IPS DF 4.7 (cell line): ENCODE results near the gene MMEL1.

ENCODE experiments used
- DNase-seq: peaks from one replicate; pipeline ENCODE4 v3.0.0-alpha.2; 2013; ENCODE audit warnings: low spot score; ENCODE audit errors: extremely low read depth

MMEL1 gene

DNA sequence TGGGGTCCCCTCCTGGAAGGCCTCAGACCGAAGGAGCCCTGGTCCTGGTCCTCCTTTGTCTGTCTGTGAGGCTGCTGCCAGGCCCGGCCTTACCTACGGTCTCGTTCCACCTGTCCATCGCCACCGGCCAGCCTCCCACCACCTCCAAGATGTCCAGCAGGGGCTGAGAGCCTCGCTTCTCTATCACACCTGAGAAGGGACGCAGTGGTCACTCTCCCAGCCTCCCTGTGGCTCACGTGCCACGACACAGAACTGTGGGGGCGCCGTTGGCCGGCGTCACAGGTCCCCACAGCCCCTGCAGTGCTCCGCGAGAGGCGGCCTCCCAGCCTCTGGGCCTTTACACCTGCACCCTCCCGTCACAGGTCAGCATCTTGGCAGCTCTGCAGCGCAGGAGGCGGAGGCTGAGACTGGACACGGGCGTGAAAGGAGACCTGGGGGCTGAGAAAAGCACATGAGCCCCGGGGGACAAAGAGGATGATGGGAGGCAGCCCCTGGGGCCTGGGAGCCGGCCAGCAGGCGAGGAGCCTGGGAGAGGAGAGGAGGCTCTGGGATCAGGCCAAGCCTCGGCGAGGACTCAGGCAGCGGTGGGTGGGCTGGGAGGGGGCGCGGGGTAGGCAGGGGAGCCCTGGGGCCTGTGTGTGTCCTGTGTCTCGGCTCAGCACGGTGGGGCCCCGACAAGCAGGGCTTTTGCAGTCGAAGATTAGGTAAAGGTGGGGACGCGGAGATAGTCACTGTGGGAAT lies 25.8 kb downstream of the MMEL1 start:
- no peak for DNase-seq

DNA sequence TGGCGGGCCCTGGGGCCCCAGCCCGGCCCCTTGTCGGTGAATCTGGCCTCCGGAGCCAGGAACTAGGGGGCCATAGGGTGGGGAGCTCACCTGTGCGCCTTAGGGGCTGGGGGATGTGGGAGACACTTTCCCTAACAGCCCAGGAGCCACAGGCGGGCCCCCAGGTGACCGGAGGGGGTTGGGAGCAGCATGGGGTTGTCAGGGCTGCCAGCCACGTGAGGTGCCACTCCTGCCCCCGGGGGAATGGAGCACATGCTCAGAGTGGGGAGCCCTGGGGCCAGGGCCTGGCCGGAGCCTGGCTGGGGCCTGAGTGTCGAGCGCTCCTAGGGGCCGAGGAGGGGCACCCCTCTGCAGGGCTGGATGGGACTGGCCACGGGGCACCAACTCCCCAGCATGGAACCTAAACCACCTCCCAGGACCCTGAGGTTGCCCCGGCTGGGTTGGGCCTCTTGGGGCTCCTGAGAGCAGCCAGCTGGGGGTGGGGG lies 26.4 kb downstream of the MMEL1 start:
- DNase-seq: no peak

DNA sequence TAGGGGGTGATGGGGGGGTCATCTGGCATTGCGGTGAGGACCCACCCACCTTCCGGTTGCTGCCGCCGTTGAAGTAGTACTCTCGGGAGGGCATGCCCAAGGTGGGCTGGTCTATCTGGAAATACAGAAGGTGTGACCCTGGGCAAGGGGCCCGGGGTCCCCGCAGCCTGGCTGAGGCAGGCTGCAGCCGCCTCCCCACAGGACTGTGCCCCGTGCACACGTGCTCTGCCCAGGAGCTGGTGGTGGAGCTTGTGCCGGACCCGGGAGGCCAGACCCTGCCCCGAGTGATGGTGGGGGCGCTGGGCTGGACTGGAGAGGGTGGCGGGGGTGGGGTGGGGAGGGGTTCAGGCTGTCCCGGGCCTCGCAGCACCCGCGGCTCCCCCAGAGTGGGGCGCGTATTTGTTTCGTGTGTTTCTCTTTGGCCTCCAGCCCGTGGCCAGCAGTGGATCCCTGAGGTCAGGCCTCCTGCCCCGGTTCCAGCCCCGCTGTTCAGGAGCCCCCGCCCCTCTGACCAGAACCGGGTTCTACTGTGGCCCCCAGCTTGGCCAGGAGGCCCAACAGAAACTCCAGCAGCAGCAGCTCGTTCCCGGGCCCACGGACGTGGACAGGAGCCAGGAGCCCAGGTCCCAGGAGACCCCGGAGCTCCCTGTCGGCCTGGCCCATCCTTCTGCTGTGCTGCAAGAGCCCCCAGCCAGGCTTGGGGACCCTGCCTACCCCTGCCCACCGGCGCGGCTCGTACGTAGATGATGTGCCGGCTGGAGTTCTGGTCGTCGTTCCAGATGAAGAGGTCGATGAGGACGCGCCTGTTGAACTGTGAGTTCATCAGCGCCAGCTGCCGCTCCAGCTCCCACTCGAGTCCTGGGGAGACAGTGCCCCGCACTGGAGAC lies 27.1 kb downstream of the MMEL1 start:
- DNase-seq: no peak

DNA sequence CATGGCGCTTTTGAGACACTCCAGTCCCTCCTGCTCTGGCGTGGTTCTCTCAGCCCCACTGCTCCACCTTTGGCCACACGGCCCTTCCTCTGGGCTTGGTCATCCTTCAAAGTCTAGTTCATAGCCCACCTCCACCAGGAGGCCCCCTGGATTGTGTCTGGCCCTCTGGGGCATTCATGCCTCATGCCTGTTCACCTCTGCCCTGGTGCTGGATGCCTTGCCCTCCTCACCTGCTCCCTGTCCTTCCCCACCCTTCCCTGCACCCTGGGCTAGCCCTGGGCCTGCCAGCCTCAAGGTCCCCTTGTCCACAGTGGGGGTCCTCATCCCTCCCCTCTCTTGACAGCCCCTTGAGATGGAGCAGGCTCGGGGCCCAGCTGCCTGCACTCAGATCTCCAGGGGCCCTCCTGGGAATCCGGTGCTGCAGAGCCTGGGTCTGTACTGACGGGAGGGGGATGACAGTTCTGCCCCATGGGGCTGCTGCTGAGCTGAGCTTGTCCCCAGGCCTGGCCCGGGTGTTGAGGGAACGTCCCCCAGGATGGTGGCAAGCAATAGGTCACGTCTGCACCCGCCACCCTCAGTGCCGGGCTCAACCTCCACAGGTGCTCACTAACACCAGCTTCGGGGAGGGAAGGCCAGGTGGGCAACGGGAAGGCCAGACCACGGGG lies 27.8 kb downstream of the MMEL1 start:
- DNase-seq: no peak

DNA sequence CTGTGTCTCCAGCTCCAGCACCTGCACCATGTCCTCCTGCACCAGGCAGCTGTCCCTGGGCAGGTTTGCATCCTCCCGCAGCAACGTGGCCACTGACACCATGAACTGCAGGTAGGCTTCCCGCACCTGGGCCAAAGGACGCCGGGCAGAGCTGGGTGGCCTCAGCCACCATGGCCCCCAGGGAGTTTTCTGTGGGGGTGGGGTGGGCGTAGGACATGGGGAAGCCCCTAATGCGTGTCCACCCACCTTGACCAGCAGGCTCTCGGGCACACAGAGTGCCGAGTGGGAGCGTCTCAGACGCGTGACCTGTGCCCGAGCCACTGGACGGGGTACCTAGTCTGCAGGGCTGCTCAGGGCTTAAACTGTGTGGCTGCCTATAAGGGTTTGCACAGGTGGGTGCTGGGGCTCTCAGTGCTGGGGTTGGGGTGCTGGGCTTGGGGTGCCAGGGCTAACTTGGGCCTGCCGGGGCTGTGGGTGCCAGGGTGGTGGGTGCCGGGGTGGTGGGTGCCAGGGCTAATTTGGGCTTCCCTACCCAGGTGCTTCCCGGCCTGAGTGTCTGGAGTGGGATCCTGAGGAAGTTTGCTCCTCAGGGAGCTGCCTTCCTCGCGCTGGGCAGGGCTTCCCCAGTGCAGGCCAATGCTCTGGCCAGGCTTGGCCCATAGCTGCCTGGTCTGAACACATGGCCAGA lies 28.5 kb downstream of the MMEL1 start:
- no peak for DNase-seq

DNA sequence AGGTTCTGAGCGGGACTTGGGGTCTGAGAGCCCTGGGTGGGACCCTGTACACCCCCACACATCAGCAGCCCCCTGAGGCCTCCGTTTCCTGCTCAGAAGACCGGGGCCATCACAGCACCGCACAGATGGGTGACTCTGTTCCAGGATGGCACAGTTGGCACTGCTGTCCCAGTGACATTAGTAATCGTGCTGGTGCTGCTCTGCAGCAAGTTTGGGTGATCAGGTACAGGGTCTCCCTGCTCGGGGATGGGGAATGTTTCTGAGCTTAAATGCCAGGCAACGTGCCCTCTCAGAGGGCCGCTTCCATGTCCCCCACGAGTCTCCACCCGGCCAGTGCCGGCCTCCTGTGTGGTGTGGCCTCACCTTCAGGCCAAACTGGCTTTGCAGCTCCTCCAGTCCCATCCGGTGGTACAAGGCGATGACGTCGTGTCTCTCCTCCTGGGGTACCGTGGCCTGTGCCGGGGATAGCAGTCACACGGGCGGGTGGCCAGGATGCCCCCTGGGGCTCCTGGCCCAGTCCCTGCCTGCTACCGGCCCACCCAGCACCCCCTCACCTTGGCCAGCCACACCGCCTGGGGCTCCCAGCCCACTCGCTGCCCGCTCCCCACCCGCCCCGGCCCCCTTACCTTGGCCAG lies 29.2 kb downstream of the MMEL1 start:
- no peak for DNase-seq

DNA sequence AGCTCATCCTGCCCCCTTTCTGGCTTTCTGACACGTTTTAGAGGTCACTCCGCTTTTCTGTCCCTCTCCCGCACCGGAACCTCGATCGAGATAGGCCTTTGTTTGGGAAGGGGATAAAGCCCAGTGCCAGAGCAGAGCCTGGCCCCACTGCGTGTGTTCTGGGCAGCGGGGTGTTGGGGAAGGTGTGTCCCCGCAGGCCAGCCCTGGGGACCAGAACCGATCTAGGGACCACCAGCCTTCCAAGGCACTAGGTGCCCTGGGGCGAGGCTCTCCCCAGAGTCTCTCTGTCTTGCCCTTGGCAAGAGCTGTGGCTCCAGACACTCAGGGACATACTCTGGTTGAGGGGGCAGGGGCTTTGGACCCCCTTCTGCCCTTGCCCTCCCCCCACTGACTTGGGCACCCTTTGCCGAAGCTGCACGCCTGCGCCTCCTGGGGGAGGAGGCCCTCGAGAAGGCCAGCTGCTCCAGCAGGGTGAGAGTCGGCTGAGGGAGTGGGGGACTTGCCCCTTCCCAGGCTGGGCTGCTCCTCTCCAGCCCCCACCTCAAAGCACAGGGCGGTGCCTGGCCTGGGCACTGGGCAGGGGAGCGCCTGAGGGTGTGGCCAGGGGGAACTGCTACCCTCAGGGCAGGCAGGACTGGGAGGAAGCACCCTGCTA lies 29.8 kb downstream of the MMEL1 start:
- DNase-seq: no peak

DNA sequence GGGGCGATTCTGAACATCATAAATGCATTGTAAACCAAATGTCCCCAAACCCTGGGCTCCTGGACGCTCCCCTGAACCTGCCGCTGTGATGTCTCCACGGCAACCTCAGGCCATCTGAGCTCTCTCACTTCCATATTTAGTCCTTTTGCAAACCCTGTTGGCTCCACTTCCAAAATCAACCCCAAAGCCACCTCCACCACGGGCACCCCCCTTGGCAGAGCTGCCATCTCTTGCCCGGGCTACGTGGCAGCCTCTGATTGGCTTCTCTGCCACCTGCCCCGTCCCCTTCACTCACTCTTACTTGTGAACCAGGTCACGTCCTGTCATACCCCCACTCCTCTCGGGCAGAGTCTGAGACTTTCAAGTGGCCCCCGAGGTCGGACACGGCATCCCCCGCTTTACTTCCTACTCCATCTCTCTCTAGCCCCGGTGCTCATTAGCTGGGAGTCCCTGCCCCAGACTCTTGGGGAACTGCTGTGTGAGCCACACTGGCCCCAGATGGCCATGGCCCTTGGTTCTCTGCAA lies 30.4 kb downstream of the MMEL1 start:
- DNase-seq: no peak

DNA sequence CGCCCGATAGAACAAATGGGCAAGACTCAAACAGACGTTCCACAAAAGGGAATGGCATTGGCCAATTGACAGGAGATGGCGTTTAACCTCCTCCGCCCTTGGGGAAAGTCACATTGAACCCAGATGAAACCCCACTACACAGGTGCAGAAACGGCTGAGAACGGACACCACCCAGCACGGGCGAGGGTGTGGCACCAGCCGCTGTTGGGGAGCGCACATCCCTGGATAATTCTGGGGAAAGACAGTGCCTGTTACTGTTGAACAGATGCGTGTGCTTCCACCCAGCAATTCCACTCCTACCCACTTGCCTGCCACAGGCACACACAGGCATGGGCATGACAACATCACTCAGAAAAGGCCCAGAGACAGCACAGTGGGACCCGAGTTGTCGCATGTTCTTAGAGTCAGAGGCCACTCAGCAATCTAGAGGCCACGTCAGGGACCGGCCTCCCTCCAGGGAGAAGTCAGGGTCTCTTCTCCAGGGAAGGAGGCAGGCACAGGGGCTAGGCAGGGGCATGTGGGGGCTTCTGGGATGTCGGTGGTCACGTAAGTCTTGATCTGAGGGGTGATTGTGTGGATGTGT lies 31.0 kb downstream of the MMEL1 start:
- no peak for DNase-seq

DNA sequence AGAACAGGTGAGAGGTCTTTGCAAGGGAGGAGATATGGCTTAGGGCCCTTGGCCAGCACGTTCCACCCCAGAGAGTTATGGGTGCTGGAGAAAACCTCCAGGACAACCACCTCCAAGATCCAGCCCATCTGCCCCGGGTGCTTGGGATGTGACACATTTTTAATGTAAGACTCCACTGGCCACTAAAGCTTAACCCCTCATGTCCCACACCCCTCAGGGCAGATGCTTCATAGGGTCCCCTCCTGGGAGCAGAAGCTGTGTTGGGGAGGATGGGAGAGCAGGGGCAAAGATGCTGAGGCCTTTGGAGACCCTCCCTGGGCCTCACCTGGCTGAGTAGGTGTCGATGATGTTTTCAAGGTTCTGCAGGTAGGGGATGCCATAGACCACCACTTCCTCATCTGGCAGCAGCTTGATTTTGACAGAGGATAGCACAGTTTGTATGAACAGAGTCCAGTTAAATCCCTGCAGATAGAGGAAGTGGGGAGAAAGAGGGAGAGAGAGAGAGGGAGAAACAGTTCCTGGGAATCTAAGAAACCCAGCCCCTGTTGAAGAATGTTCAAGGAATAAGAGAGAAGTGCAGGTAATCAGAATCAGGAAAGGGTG lies 34.4 kb downstream of the MMEL1 start:
- no peak for DNase-seq

DNA sequence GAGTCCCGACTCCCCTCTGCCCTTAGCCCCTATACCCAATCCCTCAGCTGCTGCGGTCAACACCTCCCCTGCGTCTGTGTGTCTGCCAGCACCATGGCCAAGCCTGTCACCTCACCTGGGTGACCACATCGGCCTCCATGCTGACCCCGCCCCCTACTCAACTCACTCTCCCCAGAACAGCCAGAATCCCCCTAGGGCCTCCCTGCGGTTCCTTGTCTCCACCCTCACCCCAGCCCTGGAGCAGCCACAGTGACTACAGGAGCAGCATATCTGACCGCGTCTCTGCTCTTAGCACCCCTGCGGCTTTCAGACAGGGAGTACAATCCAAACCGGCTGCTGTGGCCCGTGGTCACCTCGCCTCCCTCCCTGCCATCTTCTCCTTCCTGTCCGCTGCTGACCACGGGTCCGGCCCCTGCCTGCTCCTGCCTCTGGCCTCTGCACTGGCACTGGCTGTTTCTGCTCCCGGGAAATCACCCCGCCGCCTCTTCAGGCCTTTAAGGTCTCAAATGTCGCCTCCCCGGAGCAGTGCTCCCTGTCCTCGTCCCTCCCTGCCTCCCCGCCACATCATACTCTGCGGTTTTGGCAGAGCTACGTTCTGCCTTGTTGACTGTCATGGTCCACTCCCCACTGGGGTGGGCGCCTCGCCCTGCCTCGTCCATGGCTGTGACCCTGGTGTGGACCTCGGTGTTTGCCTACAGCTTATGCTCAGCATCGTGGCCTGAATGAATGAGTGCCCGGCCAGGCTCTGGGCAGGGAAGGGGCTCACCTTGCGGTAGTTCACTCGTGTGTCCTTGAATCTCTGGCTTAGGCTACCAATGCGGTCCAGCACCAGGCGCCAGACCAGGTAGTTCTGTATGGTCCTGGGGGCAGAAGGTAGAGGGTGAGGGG lies 35.1 kb downstream of the MMEL1 start:
- no peak for DNase-seq

DNA sequence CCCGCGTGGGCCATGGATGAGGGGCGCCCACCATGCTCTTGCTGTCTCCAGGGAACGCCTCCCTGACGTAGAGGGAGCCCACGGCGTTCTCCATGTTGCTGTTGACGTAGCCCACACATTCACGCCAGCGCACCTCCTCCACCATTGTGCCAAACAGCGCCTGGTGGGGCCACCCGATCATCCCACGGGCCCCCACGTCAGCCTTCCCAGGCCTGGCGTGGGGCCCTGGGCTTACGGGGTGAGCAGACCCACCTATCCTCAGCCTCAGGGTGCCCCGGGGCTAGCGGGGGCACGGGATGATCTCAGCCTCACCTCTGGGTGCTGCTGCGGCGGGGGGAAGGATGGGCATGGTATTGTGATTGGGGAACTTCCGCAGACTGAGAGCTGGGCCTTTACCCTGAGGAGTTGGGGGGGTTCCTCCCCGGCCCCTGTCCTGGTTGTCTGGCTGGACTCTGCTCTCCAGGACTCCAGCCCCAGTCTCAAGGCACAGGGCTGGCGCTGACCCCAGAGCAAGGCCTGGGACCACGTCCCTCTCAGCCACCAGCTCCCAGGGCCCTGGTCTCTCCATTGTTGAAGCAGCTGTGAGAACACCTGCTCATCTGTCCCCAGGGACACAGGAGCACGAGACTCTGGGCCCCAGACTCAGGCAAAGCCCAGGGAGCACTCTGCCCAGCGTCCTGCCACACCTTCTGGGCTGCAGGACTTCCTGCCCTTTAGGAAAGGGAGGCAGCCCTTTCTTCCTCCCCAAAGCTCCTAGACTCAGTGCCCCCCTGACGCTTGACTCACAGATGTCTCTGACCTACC lies 36.1 kb downstream of the MMEL1 start:
- no peak for DNase-seq

DNA sequence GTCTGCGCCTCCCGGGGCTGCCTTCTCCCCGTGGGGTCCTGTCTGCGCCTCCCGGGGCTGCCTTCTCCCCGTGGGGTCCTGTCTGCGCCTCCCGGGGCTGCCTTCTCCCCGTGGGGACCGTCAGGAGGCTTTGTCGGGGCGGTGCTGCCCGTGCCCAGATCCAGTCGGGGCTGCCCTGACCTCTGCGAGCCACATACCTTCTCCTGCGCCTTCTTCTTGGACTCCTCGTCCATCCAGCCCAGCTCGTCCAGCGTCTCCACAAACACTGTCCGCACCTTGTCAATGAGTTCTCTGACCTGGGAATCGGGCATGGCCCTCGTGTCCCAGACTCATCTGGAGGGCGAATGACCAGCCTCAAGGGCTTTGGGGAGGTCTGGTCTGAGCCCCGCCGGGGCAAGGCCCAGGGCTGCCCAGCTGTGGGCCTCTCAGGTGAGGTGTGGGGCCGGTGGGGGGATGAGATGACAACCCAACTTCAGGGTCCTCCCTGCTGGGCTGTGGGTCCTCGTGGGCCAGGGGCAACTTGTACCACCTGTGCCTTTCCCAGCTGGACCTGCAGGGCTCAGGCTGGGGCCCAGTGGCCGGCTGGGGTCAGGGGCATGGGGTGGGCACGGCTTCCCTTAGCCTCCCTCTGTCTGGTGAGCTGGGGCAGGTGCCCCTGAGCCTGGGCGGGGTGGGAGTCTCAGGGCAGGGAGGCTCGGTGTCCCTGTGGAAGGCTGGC lies 36.8 kb downstream of the MMEL1 start:
- no peak for DNase-seq

DNA sequence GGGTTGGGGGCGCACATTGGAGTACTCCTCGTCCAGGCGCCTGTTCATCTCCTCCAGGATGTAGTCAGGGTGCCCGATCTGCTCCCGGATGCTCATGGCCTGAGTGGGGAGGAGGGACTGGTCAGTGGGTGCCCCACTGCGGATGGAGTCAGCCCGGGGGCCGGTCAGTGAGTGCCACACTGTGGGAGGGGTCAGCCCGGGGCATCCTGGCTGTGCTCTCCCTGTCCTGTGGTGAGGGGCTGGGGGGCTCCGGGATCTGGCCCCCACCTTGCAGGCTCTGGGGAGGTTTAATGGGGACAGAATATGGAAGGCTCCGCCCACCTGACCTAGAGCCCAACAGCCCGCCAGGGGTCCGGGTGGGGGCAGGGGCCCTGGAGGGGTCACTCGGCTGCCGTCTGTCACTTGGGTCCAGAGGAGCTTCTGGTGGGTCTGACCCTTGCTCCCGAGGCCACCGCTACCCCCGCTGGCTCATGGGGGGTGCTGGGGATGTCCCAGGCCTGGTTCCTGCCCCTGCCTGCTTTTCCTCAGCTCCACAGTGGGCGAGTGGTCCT lies 37.5 kb downstream of the MMEL1 start:
- no peak for DNase-seq

DNA sequence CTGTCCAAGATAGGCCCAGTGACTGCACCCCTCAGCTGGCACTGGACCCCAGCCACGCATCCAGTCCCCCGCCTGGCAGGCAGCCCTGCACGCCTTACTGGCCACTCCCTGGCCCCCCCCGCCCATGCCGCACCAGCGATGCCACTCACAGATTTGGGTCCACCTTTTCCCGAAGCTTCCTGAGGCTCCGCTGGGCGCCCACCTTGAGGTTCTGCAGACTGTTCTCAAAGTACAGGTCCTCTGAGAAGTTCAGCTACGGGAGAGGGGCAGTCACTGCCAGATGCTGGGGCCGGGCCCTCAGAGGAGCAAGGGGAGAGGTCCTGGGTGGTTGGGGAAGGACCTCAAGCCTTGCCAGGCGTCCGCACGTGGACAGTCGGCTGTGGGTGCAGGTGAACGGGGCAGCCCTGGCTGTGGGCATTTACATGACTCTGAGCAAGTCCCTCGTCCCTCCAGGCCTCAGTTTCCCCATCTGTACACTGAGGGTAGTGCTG lies 38.1 kb downstream of the MMEL1 start:
- no peak for DNase-seq

DNA sequence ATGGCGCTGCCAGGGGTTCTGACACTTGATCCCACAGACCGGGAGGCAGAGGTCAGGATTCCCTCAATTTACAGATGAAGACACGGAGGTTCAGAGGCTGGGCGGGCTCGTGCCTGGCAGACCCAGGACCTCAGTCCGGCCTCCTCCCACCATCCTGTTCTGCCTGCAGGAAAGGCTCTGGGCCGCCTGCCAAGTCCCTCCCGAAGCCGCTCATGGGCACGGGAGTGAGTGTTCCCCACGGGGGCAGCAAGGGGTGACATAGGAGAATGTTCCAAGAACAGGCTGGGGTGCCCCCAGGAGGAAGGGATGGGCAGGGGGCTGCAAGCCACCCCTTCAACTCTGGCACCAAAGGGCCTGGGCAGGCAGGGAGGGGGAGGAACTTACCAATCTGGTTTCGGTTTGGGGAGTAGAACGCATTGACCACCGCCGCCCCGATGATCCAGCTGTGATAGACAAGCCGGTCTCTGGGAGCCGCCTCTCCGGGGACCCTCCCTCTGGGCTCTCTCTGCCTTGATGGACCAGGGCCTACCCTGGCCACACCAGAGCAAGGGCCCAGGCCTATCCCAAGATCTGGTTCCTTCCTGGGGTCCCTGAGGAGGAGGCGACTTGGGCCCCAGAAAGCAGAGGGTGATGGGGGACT lies 38.7 kb downstream of the MMEL1 start:
- DNase-seq: no peak
